HCT116 (cell line): ENCODE measurements around the gene SSX4B. TPM values are rescaled to one million over a fixed set of nuclear protein-coding genes. Genes with fewer than 3 reads are reported as not detected.
"Not testable (repeated sequence)": the region's sequence is repeated elsewhere in the genome, so short reads cannot be mapped to it uniquely, and the experiment has no call there.

Source experiments
- ATAC-seq: fragments of 200-7000 bp; cut with Tn5 transposase; 2 replicates; pipeline ENCODE4 v1.9.1; 2020; ENCODE audit warnings: mild to moderate bottlenecking, moderate library complexity
- BruUV-seq: library from RNA; stranded (reverse); fragments of 400-500 nt; replicated peaks from 2 replicates; lab custom pipeline; 2021; lab: Mats Ljungman, UMichigan
- CTCF ChIA-PET: fragments of 300-600 bp; sonication (Branson Sonifier 250); formaldehyde crosslinking; loops from one replicate; lab custom pipeline; 2021; ENCODE audit warnings: antibody characterized with exemption; lab: Charles Lee
- POLR2A ChIA-PET: fragments of 300-600, 350-600 bp; sonication (Branson Sonifier 250); formaldehyde crosslinking; loops from one replicate; lab custom pipeline; 2021; ENCODE audit warnings: antibody characterized with exemption; lab: Charles Lee
- RAD21 ChIA-PET, 2 experiments: fragments of 300-600 bp; sonication (Branson Sonifier 250); formaldehyde crosslinking; loops; one replicate each; lab custom pipeline; 2023; ENCODE audit warnings: low total read pairs in 2 of 2; ENCODE audit not compliant: uncharacterized antibody in 2 of 2, unreplicated experiment in 2 of 2, low non-redundant PET in 1 of 2; lab: Charles Lee
- DNase-seq: peaks from one replicate; pipeline ENCODE4 v3.0.0-alpha.2; 2010; ENCODE audit warnings: low read depth, low spot score
- H2AFZ ChIP-seq: fragments of 200-600 bp; shearing (Covaris generic), sonication (generic); 2 replicates; pipeline ENCODE4 v1.6.1; 2017; ENCODE audit warnings: low read depth, mixed run types, mixed read lengths, antibody characterized with exemption, low read length; ENCODE audit not compliant: poor library complexity, severe bottlenecking
- H3K27ac ChIP-seq: 2 replicates; pipeline ENCODE4 v1.5.1; 2012; ENCODE audit warnings: low read depth, low read length
- H3K27me3 ChIP-seq: fragments of 200-600 bp; sonication (generic); 2 replicates; pipeline ENCODE4 v1.6.1; 2016; ENCODE audit warnings: mixed run types, low read length, mixed read lengths; ENCODE audit not compliant: insufficient read depth
- H3K36me3 ChIP-seq, 2 experiments: fragments of 200-500 bp in 1 of 2; fragments of 200-600 bp in 1 of 2; sonication (Bioruptor generic) in 1 of 2; sonication (generic) in 1 of 2; 2 replicates each; pipeline versions ENCODE4 v1.5.1 to v1.6.1; 2014 to 2016; ENCODE audit warnings: low read length in 2 of 2, inconsistent platforms in 1 of 2, mixed read lengths in 1 of 2, mixed run types in 1 of 2; ENCODE audit not compliant: insufficient read depth in 2 of 2, control insufficient read depth in 1 of 2
- H3K4me1 ChIP-seq, 2 experiments: fragments of 200-600 bp in 1 of 2; sonication (generic) in 1 of 2; 2 replicates each; pipeline versions ENCODE4 v1.5.1 to v1.6.1; 2012 to 2017; ENCODE audit warnings: low read length in 2 of 2, inconsistent platforms in 1 of 2, mild to moderate bottlenecking in 1 of 2, mixed read lengths in 1 of 2, mixed run types in 1 of 2, moderate library complexity in 1 of 2; ENCODE audit not compliant: insufficient read depth in 2 of 2, control insufficient read depth in 1 of 2
- H3K4me2 ChIP-seq: fragments of 200-600 bp; sonication (generic); 2 replicates; pipeline ENCODE4 v1.6.1; 2017; ENCODE audit warnings: mixed run types, low read length, mixed read lengths
- H3K4me3 ChIP-seq, 2 experiments: fragments of 200-600 bp in 1 of 2; sonication (generic) in 1 of 2; replicated peaks in 1 of 2; 2 replicates each; pipeline ENCODE4 v1.5.1; 2011 to 2016; ENCODE audit warnings: low read length in 2 of 2, control low read depth in 1 of 2, low read depth in 1 of 2, mild to moderate bottlenecking in 1 of 2, mixed read lengths in 1 of 2, mixed run types in 1 of 2
- H3K79me2 ChIP-seq: fragments of 200-600 bp; sonication (generic); 2 replicates; pipeline ENCODE4 v1.6.1; 2017; ENCODE audit warnings: mild to moderate bottlenecking, mixed run types, low read length, moderate library complexity, mixed read lengths; ENCODE audit not compliant: insufficient read depth
- H3K9ac ChIP-seq: fragments of 200-600 bp; sonication (generic); 2 replicates; pipeline ENCODE4 v1.6.1; 2016; ENCODE audit warnings: low read length, mixed read lengths
- H3K9me2 ChIP-seq: fragments of 200-600 bp; sonication (generic), shearing (Covaris generic); 2 replicates; pipeline ENCODE4 v1.6.1; 2017; ENCODE audit warnings: mixed run types, mild to moderate bottlenecking, moderate library complexity; ENCODE audit not compliant: insufficient read depth
- H3K9me3 ChIP-seq, 2 experiments: fragments of 200-500 bp in 1 of 2; fragments of 200-600 bp in 1 of 2; sonication (Bioruptor generic) in 1 of 2; sonication (generic) in 1 of 2; 2 replicates each; pipeline ENCODE4 v1.6.1; 2014 to 2017; ENCODE audit warnings: low read length in 2 of 2, mixed read lengths in 2 of 2, inconsistent platforms in 1 of 2, low read depth in 1 of 2, mild to moderate bottlenecking in 1 of 2, mixed run types in 1 of 2, moderate library complexity in 1 of 2; ENCODE audit not compliant: control insufficient read depth in 1 of 2, insufficient read depth in 1 of 2
- H4K20me1 ChIP-seq: fragments of 200-600 bp; sonication (generic), shearing (Covaris generic); 2 replicates; pipeline ENCODE4 v1.6.1; 2017; ENCODE audit warnings: mixed run types, mild to moderate bottlenecking, moderate library complexity; ENCODE audit not compliant: insufficient read depth
- intact Hi-C: fragments of 100-400 bp; cut with micrococcal nuclease; formaldehyde crosslinking; loops from 2 replicates; pipeline ENCODE4 v1.10.0; 2022
- total RNA-seq: library from RNA; stranded (reverse); gene quantifications from one replicate; pipeline ENCODE4 v1.2.1, GENCODE V29; 2021; ENCODE audit not compliant: unreplicated experiment

The SSX4B gene
- total RNA-seq, 1 experiment from 2014 or later = not detected

GRCh38 chrX:48397825-48398224 lies 13.9 kb downstream of the SSX4B start:
- BruUV-seq = not testable (repeated sequence)

DNA sequence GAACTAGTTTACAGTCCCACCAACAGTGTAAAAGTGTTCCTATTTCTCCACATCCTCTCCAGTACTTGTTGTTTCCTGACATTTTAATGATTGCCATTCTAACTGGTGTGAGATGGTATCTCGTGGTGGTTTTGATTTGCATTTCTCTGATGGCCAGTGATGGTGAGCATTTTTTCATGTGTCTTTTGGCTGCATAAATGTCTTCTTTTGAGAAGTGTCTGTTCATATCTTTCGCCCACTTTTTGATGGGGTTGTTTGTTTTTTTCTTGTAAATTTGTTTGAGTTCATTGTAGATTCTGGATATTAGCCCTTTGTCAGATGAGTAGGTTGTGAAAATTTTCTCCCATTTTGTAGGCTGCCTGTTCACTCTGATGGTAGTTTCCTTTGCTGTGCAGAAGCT lies 14.8 kb downstream of the SSX4B start:
- H3K79me2 ChIP-seq, POLR2A ChIA-PET, H3K4me3 ChIP-seq, RAD21 ChIA-PET, ATAC-seq, intact Hi-C loops, H3K9ac ChIP-seq, BruUV-seq, DNase-seq, H3K36me3 ChIP-seq, H4K20me1 ChIP-seq, H3K4me1 ChIP-seq, H2AFZ ChIP-seq, H3K4me2 ChIP-seq, H3K9me2 ChIP-seq, H3K27me3 ChIP-seq, CTCF ChIA-PET, H3K9me3 ChIP-seq, H3K27ac ChIP-seq: not testable (repeated sequence)

More at GRCh38 chrX:48397825-48398224, 13.9 kb downstream of the SSX4B start:
- H4K20me1 ChIP-seq, H3K27me3 ChIP-seq, H3K27ac ChIP-seq, H2AFZ ChIP-seq, DNase-seq, intact Hi-C loops, H3K9me3 ChIP-seq, CTCF ChIA-PET, H3K9ac ChIP-seq, POLR2A ChIA-PET, H3K36me3 ChIP-seq, ATAC-seq, H3K9me2 ChIP-seq, H3K4me3 ChIP-seq, H3K79me2 ChIP-seq, H3K4me2 ChIP-seq, RAD21 ChIA-PET, H3K4me1 ChIP-seq: not testable (repeated sequence)

- CTCF ChIA-PET, H3K36me3 ChIP-seq, H3K27me3 ChIP-seq, H3K9me2 ChIP-seq, DNase-seq, H3K4me3 ChIP-seq, H3K9ac ChIP-seq, H4K20me1 ChIP-seq, H3K79me2 ChIP-seq, H3K4me2 ChIP-seq, H2AFZ ChIP-seq, H3K4me1 ChIP-seq, BruUV-seq, H3K9me3 ChIP-seq, POLR2A ChIA-PET, H3K27ac ChIP-seq, intact Hi-C loops, RAD21 ChIA-PET, ATAC-seq: not testable (repeated sequence)
Measured at GRCh38 chrX:48383239-48383638, 28.5 kb downstream of the SSX4B start, which contains the start of gene SSX4. SSX4 (plus strand) TSS chrX:48383539; CDS start chrX:48384054, 515 bp downstream.

- DNase-seq, H3K36me3 ChIP-seq, H3K4me2 ChIP-seq, CTCF ChIA-PET, H3K79me2 ChIP-seq, H4K20me1 ChIP-seq, H3K9me2 ChIP-seq, H3K4me3 ChIP-seq, POLR2A ChIA-PET, H3K9me3 ChIP-seq, H3K9ac ChIP-seq, RAD21 ChIA-PET, H3K27me3 ChIP-seq, H3K27ac ChIP-seq, ATAC-seq, BruUV-seq, intact Hi-C loops, H3K4me1 ChIP-seq, H2AFZ ChIP-seq: not testable (repeated sequence)
Measured at GRCh38 chrX:48370408-48370807, 41.4 kb downstream of the SSX4B start.
